HG02759 (cell line): ENCODE results near the gene CSN2.

Source experiments
- ATAC-seq: cut with Tn5 transposase; IDR thresholded peaks from one replicate; pipeline ENCODE4 v1.9.1; 2021; ENCODE audit warnings: mild to moderate bottlenecking, moderate library complexity; ENCODE audit not compliant: unreplicated experiment

CSN2 gene

GRCh38 chr4:69907151-69907550 is 58.4 kb downstream of the CSN2 start:
- no peak for ATAC-seq
